Gastrocnemius medialis (tissue), 4 donors: ENCODE measurements around the gene SGK1.

ENCODE experiments used
- CTCF ChIP-seq, 5 experiments: fragments of 450-650 bp in 3 of 5; fragments of 200-600 bp in 2 of 5; sonication (generic) in 2 of 5; IDR thresholded peaks in 4 of 5; conservative IDR thresholded peaks in 1 of 5; 1 replicate in 4 of 5; 2 replicates in 1 of 5; pipeline ENCODE4 v1.5.1; 2016 to 2019; ENCODE audit warnings: antibody characterized with exemption in 5 of 5, mild to moderate bottlenecking in 3 of 5, moderate library complexity in 3 of 5
- POLR2A ChIP-seq, 2 donors: fragments of 450-650 bp; IDR thresholded peaks; one replicate each; pipeline ENCODE4 v1.6.1; 2017; ENCODE audit warnings: antibody characterized with exemption in 2 of 2, mild to moderate bottlenecking in 2 of 2, moderate library complexity in 2 of 2

GRCh38 chr6:134165561-134166201 lies 152.2 kb downstream of the SGK1 start:
- no peak for TF ChIP-seq POLR2A (IDR thresholded peaks at IDR 0.05)
- no peak for TF ChIP-seq CTCF (IDR thresholded peaks at IDR 0.05 in 4 of 5, conservative IDR thresholded peaks at IDR 0.05 in 1 of 5)
